Measurements from ENCODE around the gene NIM1K.

Gene NIM1K

GRCh38 chr5:43227655-43228054 is 35.6 kb downstream of the NIM1K start:
- DNase-seq (ENCODE audit: extremely low spot score): no peak
- POLR2A ChIA-PET: no interaction called here
- CTCF ChIA-PET: interaction anchor here (0.7 to 1.3 kb wide), 5 partner anchors 25 to 162 kb away, joined by 3 to 4 read pairs (median 3); no protein-coding TSS in a partner anchor
- peak; percentile 42 for TF ChIP-seq CTCF (IDR thresholded peaks at IDR 0.05; ENCODE audit: control extremely low read depth, extremely low read depth, low read depth, missing control alignments)

- no peak for TF ChIP-seq CTCF (IDR thresholded peaks at IDR 0.05; ENCODE audit: control extremely low read depth, extremely low read depth, low read depth, missing control alignments)
- ChIA-PET CTCF (interaction anchor here (1.8 to 2.2 kb wide), 2 partner anchors 76 to 159 kb away, joined by 6 read pairs; no protein-coding TSS in a partner anchor), POLR2A (no interaction called here)
- DNase-seq (ENCODE audit: extremely low spot score): no peak
Observed at GRCh38 chr5:43230707-43231106, 38.7 kb downstream of the NIM1K start.

- ChIA-PET CTCF (interaction anchor here (1.2 to 2.2 kb wide), 5 partner anchors 20 to 158 kb away, joined by 3 to 9 read pairs (median 6); no protein-coding TSS in a partner anchor), POLR2A (no interaction called here)
- TF ChIP-seq CTCF (IDR thresholded peaks at IDR 0.05; ENCODE audit: control extremely low read depth, extremely low read depth, low read depth, missing control alignments): peak; percentile 24
- no peak for DNase-seq (ENCODE audit: extremely low spot score)
Observed at GRCh38 chr5:43231977-43232376, 40.0 kb downstream of the NIM1K start.

GRCh38 chr5:43232943-43233833 is 41.2 kb downstream of the NIM1K start:
- no peak for TF ChIP-seq CTCF (IDR thresholded peaks at IDR 0.05; ENCODE audit: control extremely low read depth, extremely low read depth, low read depth, missing control alignments)
- ChIA-PET CTCF (interaction anchor here (1.2 to 2.0 kb wide), 4 partner anchors 10 to 157 kb away, joined by 3 to 9 read pairs (median 3); no protein-coding TSS in a partner anchor), POLR2A (no interaction called here)
- no peak for DNase-seq (ENCODE audit: extremely low spot score)

GRCh38 chr5:43233946-43234345 is 41.9 kb downstream of the NIM1K start:
- POLR2A ChIA-PET: no interaction called here
- CTCF ChIA-PET: interaction anchor here (1.2 to 2.0 kb wide), 4 partner anchors 10 to 156 kb away, joined by 3 to 9 read pairs (median 4); no protein-coding TSS in a partner anchor
- DNase-seq (ENCODE audit: extremely low spot score): peak; percentile 52
- no peak for TF ChIP-seq CTCF (IDR thresholded peaks at IDR 0.05; ENCODE audit: control extremely low read depth, extremely low read depth, low read depth, missing control alignments)

GRCh38 chr5:43236653-43237355 is 44.8 kb downstream of the NIM1K start:
- CTCF ChIA-PET: interaction anchor here (1.0 to 3.1 kb wide), 6 partner anchors 9 to 42 kb away, joined by 3 to 15 read pairs (median 4); no protein-coding TSS in a partner anchor
- no peak for TF ChIP-seq CTCF (IDR thresholded peaks at IDR 0.05; ENCODE audit: control extremely low read depth, extremely low read depth, low read depth, missing control alignments)
- POLR2A ChIA-PET: interaction anchor here (0.6 kb wide), 1 partner anchor 75 kb away, joined by 3 read pairs; no protein-coding TSS in a partner anchor
- DNase-seq (ENCODE audit: extremely low spot score): no peak
